WTC11 (cell line): Measurements from ENCODE around the gene ARHGEF25. TPM values are rescaled to one million over a fixed set of nuclear protein-coding genes. Genes with fewer than 3 reads are reported as not detected.

Source experiments
- ATAC-seq: fragments of 200-7000 bp; cut with Tn5 transposase; 2 replicates; pipeline ENCODE4 v1.10.0; 2021; ENCODE audit warnings: mild to moderate bottlenecking, moderate library complexity
- CTCF ChIA-PET: fragments of 300-600 bp; sonication (Branson Sonifier 250); formaldehyde crosslinking; loops from one replicate; lab custom pipeline; 2021; ENCODE audit warnings: antibody characterized with exemption; lab: Charles Lee
- POLR2A ChIA-PET: fragments of 350-600 bp; sonication (Branson Sonifier 250); formaldehyde crosslinking; loops from one replicate; lab custom pipeline; 2021; ENCODE audit warnings: antibody characterized with exemption; lab: Charles Lee
- DNase-seq: peaks from one replicate; pipeline ENCODE4 v3.0.0; 2021; ENCODE audit warnings: low spot score
- H3K27ac Mint-ChIP-seq: 2 replicates; pipeline ENCODE4 v1.8.0; 2021; ENCODE audit warnings: mixed read lengths
- H3K27me3 Mint-ChIP-seq: 2 replicates; pipeline ENCODE4 v1.8.0; 2021; ENCODE audit warnings: low read depth, mild to moderate bottlenecking, moderate library complexity, mixed read lengths
- H3K36me3 Mint-ChIP-seq: 2 replicates; pipeline ENCODE4 v1.8.0; 2021; ENCODE audit warnings: mixed read lengths
- H3K4me1 Mint-ChIP-seq: 2 replicates; pipeline ENCODE4 v1.8.0; 2022; ENCODE audit warnings: mixed read lengths
- H3K4me3 Mint-ChIP-seq: 2 replicates; pipeline ENCODE4 v1.8.0; 2021; ENCODE audit warnings: mild to moderate bottlenecking, moderate library complexity, mixed read lengths
- H3K9me3 Mint-ChIP-seq: 2 replicates; pipeline ENCODE4 v1.8.0; 2021; ENCODE audit warnings: mixed read lengths
- ARID4B ChIP-seq: sonication (generic); formaldehyde crosslinking; IDR thresholded peaks from 2 replicates; pipeline ENCODE4 v1.8.0; 2023; ENCODE audit warnings: missing genetic modification reagents, mild to moderate bottlenecking, borderline replicate concordance
- ATF2 ChIP-seq: sonication (generic); formaldehyde crosslinking; IDR thresholded peaks from 2 replicates; pipeline ENCODE4 v1.8.1; 2022; ENCODE audit warnings: low read depth, missing genetic modification reagents, borderline replicate concordance
- E2F4 ChIP-seq: sonication (generic); formaldehyde crosslinking; IDR thresholded peaks from 2 replicates; pipeline ENCODE4 v1.8.1; 2022; ENCODE audit warnings: low read depth, mild to moderate bottlenecking, moderate library complexity, missing genetic modification reagents, borderline replicate concordance
- ERG ChIP-seq: fragments of 250-450 bp; sonication (Bioruptor Pico); IDR thresholded peaks from 2 replicates; pipeline ENCODE4 v1.8.0; 2021; ENCODE audit warnings: mild to moderate bottlenecking
- FOXJ3 ChIP-seq: sonication (generic); formaldehyde crosslinking; IDR thresholded peaks from 2 replicates; pipeline ENCODE4 v1.9.0; 2021; ENCODE audit warnings: missing genetic modification reagents, mild to moderate bottlenecking, borderline replicate concordance
- GRHL2 ChIP-seq: fragments of 250-450 bp; sonication (Bioruptor Pico); IDR thresholded peaks from 2 replicates; pipeline ENCODE4 v1.8.0; 2022; ENCODE audit warnings: mild to moderate bottlenecking, moderate library complexity; ENCODE audit not compliant: insufficient replicate concordance, severe bottlenecking
- GTF2I ChIP-seq: fragments of 250-450 bp; sonication (Bioruptor Pico); conservative IDR thresholded peaks from 2 replicates; pipeline ENCODE4 v1.4.0; 2021; ENCODE audit warnings: mild to moderate bottlenecking
- HMGA2 ChIP-seq: fragments of 250-450 bp; sonication (Bioruptor Pico); IDR thresholded peaks from 2 replicates; pipeline ENCODE4 v1.4.0; 2021; ENCODE audit warnings: mild to moderate bottlenecking, moderate library complexity
- HMGXB4 ChIP-seq: sonication (generic); formaldehyde crosslinking; IDR thresholded peaks from 2 replicates; pipeline ENCODE4 v1.8.1; 2023; ENCODE audit warnings: mild to moderate bottlenecking, moderate library complexity, missing genetic modification reagents
- MAX ChIP-seq: sonication (generic); formaldehyde crosslinking; IDR thresholded peaks from 2 replicates; pipeline ENCODE4 v1.8.0; 2022; ENCODE audit warnings: mild to moderate bottlenecking, missing genetic modification reagents
- NFATC4 ChIP-seq: fragments of 250-450 bp; sonication (Bioruptor Pico); IDR thresholded peaks from 2 replicates; pipeline ENCODE4 v1.9.0; 2021; ENCODE audit warnings: mild to moderate bottlenecking
- NFE2L1 ChIP-seq: sonication (generic); formaldehyde crosslinking; IDR thresholded peaks from 2 replicates; pipeline ENCODE4 v1.8.1; 2023; ENCODE audit warnings: missing genetic modification reagents
- NFYB ChIP-seq: sonication (generic); formaldehyde crosslinking; conservative IDR thresholded peaks from 2 replicates; pipeline ENCODE4 v1.8.0; 2022; ENCODE audit warnings: low read depth, missing genetic modification reagents
- PREB ChIP-seq: sonication (generic); formaldehyde crosslinking; IDR thresholded peaks from 2 replicates; pipeline ENCODE4 v1.8.1; 2022; ENCODE audit warnings: mild to moderate bottlenecking, missing genetic modification reagents, moderate library complexity, borderline replicate concordance
- RELA ChIP-seq: sonication (generic); formaldehyde crosslinking; IDR thresholded peaks from 2 replicates; pipeline ENCODE4 v1.8.1; 2022; ENCODE audit warnings: missing genetic modification reagents, mild to moderate bottlenecking, borderline replicate concordance
- TEAD4 ChIP-seq: sonication (generic); formaldehyde crosslinking; IDR thresholded peaks from 2 replicates; pipeline ENCODE4 v1.8.0; 2022; ENCODE audit warnings: mild to moderate bottlenecking, missing genetic modification reagents
- ZMAT4 ChIP-seq: fragments of 250-450 bp; sonication (Bioruptor Pico); IDR thresholded peaks from 2 replicates; pipeline ENCODE4 v1.9.0; 2021; ENCODE audit warnings: mild to moderate bottlenecking
- ZNF219 ChIP-seq: sonication (generic); formaldehyde crosslinking; IDR thresholded peaks from 2 replicates; pipeline ENCODE4 v1.8.0; 2023; ENCODE audit warnings: missing genetic modification reagents, mild to moderate bottlenecking, borderline replicate concordance
- ZNF396 ChIP-seq: fragments of 250-450 bp; sonication (Bioruptor Pico); IDR thresholded peaks from 2 replicates; pipeline ENCODE4 v1.8.0; 2021; ENCODE audit warnings: mild to moderate bottlenecking, moderate library complexity, borderline replicate concordance
- ZNF423 ChIP-seq: fragments of 250-450 bp; sonication (Bioruptor Pico); IDR thresholded peaks from 2 replicates; pipeline ENCODE4 v2.1.2; 2022; ENCODE audit warnings: mild to moderate bottlenecking, moderate library complexity
- ZNF512 ChIP-seq: sonication (generic); formaldehyde crosslinking; IDR thresholded peaks from 2 replicates; pipeline ENCODE4 v1.8.1; 2022; ENCODE audit warnings: missing genetic modification reagents, borderline replicate concordance
- ZNF671 ChIP-seq: fragments of 250-450 bp; sonication (Bioruptor Pico); IDR thresholded peaks from 2 replicates; pipeline ENCODE4 v1.8.0; 2021; ENCODE audit warnings: mild to moderate bottlenecking
- total RNA-seq: library from RNA; stranded (reverse); gene quantifications from 3 replicates; pipeline ENCODE4 v1.2.3, GENCODE V29; 2021

Gene ARHGEF25
- total RNA-seq, 1 experiment from 2014 or later = 11.9 TPM

GRCh38 chr12:57632958-57633840 is 22.0 kb downstream of the ARHGEF25 start, which contains the start of gene B4GALNT1:
Gene B4GALNT1, minus strand, starts transcription at chr12:57633201. Its CDS starts 1,069 bp downstream, at chr12:57632132.
- Mint-ChIP-seq H3K36me3 (no peaks in the 10 kb centered on the region), H3K4me1 (peaks cover 12% of the 10 kb centered on the region)
- TF ChIP-seq GTF2I (no peak), ZNF423 (CRISPR knock-in tag) (no peak), E2F4 (CRISPR knock-in tag) (peak; percentile 75; the same call in 1 of the 2 replicates), TEAD4 (no peak), ZNF512 (CRISPR knock-in tag) (no peak), ZNF671 (CRISPR knock-in tag) (no peak), NFATC4 (CRISPR knock-in tag) (no peak), GRHL2 (CRISPR knock-in tag) (no peak), HMGXB4 (CRISPR knock-in tag) (peak; percentile 96), ERG (CRISPR knock-in tag) (no peak), MAX (peak; percentile 87), ZNF396 (CRISPR knock-in tag) (no peak), FOXJ3 (CRISPR knock-in tag) (no peak), HMGA2 (CRISPR knock-in tag) (no peak), ZMAT4 (CRISPR knock-in tag) (no peak), RELA (CRISPR knock-in tag) (no peak), ATF2 (CRISPR knock-in tag) (no peak), ZNF219 (CRISPR knock-in tag) (no peak), NFYB (CRISPR knock-in tag) (no peak), ARID4B (peak; percentile 59; the same call in 1 of the 2 replicates), NFE2L1 (CRISPR knock-in tag) (peak; percentile 22; the same call in 1 of the 2 replicates), PREB (0 out of 2 replicates have a peak, but pooled peaks have one; percentile 72)

More at GRCh38 chr12:57632958-57633840, 22.0 kb downstream of the ARHGEF25 start, which contains the start of gene B4GALNT1:
- ChIA-PET POLR2A (interaction anchor here (1.0 to 1.2 kb wide), 2 partner anchors 13 to 30 kb away, joined by 3 read pairs; no protein-coding TSS in a partner anchor), CTCF (interaction anchor here (0.5 to 4.0 kb wide), 28 partner anchors 8 to 1542 kb away, joined by 3 to 36 read pairs (median 5); partner anchors contain the start of genes ARHGEF25, CYP27B1, DTX3 and OS9)
- ATAC-seq (peak; percentile 85), DNase-seq (peak; percentile 77)
- H3K27ac Mint-ChIP-seq = no peak within 1 kb of the TSS
- peak within 1 kb of the TSS; percentile 74 for H3K4me3 Mint-ChIP-seq
- H3K27me3 Mint-ChIP-seq = peaks cover 76% of the 10 kb centered on the region
- no peaks in the 10 kb centered on the region for H3K9me3 Mint-ChIP-seq
